ENCODE data around the gene ANAPC7.

ANAPC7 gene

GRCh38 chr12:110330124-110330523 is 73.4 kb downstream of the ANAPC7 start:
- TF ChIP-seq, protein P1, sequence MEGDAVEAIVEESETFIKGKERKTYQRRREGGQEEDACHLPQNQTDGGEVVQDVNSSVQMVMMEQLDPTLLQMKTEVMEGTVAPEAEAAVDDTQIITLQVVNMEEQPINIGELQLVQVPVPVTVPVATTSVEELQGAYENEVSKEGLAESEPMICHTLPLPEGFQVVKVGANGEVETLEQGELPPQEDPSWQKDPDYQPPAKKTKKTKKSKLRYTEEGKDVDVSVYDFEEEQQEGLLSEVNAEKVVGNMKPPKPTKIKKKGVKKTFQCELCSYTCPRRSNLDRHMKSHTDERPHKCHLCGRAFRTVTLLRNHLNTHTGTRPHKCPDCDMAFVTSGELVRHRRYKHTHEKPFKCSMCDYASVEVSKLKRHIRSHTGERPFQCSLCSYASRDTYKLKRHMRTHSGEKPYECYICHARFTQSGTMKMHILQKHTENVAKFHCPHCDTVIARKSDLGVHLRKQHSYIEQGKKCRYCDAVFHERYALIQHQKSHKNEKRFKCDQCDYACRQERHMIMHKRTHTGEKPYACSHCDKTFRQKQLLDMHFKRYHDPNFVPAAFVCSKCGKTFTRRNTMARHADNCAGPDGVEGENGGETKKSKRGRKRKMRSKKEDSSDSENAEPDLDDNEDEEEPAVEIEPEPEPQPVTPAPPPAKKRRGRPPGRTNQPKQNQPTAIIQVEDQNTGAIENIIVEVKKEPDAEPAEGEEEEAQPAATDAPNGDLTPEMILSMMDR (IDR thresholded peaks at IDR 0.05; ENCODE audit: insufficient read depth, missing control alignments) = no peak
- DNase-seq (ENCODE audit: insufficient read length, low spot score) (no peak), FAIRE-seq (no peak)

DNA sequence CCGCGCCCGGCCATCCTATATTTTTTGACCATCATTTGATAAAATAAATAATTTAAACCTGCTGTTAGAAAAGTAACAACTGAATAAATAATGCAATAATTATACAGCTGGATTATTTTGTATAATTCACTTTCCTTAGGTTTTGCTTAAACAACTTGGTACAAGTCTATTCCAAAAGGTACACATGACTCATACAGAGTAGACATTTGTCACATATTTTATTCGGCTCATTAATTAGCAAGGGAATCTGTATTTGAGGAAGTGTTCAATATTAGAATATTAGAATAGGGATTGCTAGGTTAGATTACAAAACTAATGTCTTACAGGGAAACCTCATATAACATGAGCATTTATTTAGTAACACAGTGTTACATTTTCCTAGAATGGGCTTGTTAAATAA is 73.8 kb downstream of the ANAPC7 start:
- FAIRE-seq = no peak
- DNase-seq (ENCODE audit: insufficient read length, low spot score) = no peak
- TF ChIP-seq, protein P1 (IDR thresholded peaks at IDR 0.05; ENCODE audit: insufficient read depth, missing control alignments) = no peak

Data from D721Med (cell line).